Measurements from ENCODE around the gene ZMIZ1. TPM values are rescaled to one million over a fixed set of nuclear protein-coding genes. Genes with fewer than 3 reads are reported as not detected.

ZMIZ1 gene
- total RNA-seq, 1 experiment from 2014 or later: 42.3 TPM

DNA sequence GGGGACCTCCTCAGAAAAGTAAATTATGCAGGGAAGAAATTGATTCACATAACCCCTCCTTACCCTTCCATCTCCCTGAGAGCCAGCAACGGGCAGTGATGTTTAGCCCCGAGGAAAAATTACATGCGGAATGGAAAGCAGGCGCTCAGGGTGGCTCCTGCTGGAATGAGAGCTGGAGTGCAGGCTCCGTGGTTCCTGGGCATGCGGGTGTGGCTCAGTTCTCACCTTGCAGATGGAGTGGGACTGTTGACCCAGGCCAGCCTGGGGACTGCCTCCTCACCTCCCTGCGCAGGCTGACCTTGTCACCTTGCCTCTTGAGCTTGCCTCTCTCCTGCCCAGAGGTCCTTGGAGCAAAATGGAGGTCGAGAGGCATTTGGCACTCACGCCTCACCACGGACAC, 195.2 kb downstream of the ZMIZ1 start:
- Histone ChIP-seq H3K9me3 (no peaks in the 10 kb centered on the region), H3K36me3 (ENCODE audit: control insufficient read depth, insufficient read depth, low read length) (peaks cover 2% of the 10 kb centered on the region; the same call in 1 of the 2 replicates), H3K27me3 (replicated peaks; ENCODE audit: control insufficient read depth, insufficient read depth, low read length) (no peaks in the 10 kb centered on the region), H3K4me1 (peaks cover 21% of the 10 kb centered on the region), H3K4me3 (ENCODE audit: low read depth, low read length) (no peak overlapping the region)
- H3K9me3 Mint-ChIP-seq (ENCODE audit: unreplicated experiment): no peaks in the 10 kb centered on the region
- TF ChIP-seq, protein P1, sequence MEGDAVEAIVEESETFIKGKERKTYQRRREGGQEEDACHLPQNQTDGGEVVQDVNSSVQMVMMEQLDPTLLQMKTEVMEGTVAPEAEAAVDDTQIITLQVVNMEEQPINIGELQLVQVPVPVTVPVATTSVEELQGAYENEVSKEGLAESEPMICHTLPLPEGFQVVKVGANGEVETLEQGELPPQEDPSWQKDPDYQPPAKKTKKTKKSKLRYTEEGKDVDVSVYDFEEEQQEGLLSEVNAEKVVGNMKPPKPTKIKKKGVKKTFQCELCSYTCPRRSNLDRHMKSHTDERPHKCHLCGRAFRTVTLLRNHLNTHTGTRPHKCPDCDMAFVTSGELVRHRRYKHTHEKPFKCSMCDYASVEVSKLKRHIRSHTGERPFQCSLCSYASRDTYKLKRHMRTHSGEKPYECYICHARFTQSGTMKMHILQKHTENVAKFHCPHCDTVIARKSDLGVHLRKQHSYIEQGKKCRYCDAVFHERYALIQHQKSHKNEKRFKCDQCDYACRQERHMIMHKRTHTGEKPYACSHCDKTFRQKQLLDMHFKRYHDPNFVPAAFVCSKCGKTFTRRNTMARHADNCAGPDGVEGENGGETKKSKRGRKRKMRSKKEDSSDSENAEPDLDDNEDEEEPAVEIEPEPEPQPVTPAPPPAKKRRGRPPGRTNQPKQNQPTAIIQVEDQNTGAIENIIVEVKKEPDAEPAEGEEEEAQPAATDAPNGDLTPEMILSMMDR (IDR thresholded peaks at IDR 0.05; ENCODE audit: insufficient read depth in 1 of 2, low read depth in 1 of 2, low read length in 1 of 2, severe bottlenecking in 1 of 2, unreplicated experiment in 1 of 2): no peak
- no peak overlapping the region for H3K27ac Mint-ChIP-seq (ENCODE audit: unreplicated experiment)
- ChIA-PET POLR2A (no interaction called here), CTCF (no interaction called here)
- no peak overlapping the region for H3K4me3 Mint-ChIP-seq (ENCODE audit: unreplicated experiment)
- no peak for DNase-seq
- no peaks in the 10 kb centered on the region for H3K27me3 Mint-ChIP-seq (ENCODE audit: insufficient read depth, unreplicated experiment)
- intact Hi-C loops (cut with micrococcal nuclease; ENCODE audit: unreplicated experiment): no loop called here
- H3K4me1 Mint-ChIP-seq (ENCODE audit: low read depth, unreplicated experiment): peaks cover 8% of the 10 kb centered on the region
- H3K36me3 Mint-ChIP-seq (ENCODE audit: insufficient read depth, unreplicated experiment): peaks cover 27% of the 10 kb centered on the region
- no TSS peak for BruUV-seq (replicated peaks)

DNA sequence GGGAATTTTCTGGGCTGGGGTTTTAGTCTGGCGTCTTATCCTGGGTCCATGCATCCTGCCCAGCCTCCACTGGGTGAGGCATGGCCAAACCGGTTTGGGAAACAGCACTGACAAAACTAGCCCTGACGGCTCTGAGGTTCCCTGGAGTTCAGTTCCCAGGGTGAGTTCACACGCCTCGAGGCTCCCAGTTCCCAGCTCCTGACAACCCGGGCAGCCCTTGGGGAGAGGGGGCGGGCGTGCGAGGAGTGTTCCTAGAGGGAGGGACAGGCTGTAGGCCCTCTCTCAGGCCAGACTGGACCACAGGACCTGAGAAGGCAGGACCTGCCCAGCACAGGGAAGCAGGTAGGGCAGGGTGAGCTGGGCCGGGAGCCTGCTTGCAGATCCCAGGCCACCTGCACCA, 196.2 kb downstream of the ZMIZ1 start:
- DNase-seq: peak; percentile 26 to 64
- H3K4me3 ChIP-seq (ENCODE audit: low read depth, low read length): no peak overlapping the region
- no peaks in the 10 kb centered on the region for H3K27me3 Mint-ChIP-seq (ENCODE audit: insufficient read depth, unreplicated experiment)
- peaks cover 6% of the 10 kb centered on the region for H3K4me1 Mint-ChIP-seq (ENCODE audit: low read depth, unreplicated experiment)
- H3K36me3 ChIP-seq (ENCODE audit: control insufficient read depth, insufficient read depth, low read length): peaks cover 2% of the 10 kb centered on the region; the same call in 1 of the 2 replicates
- intact Hi-C loops (cut with micrococcal nuclease; ENCODE audit: unreplicated experiment): no loop called here
- H3K9me3 Mint-ChIP-seq (ENCODE audit: unreplicated experiment): no peaks in the 10 kb centered on the region
- peaks cover 28% of the 10 kb centered on the region for H3K36me3 Mint-ChIP-seq (ENCODE audit: insufficient read depth, unreplicated experiment)
- BruUV-seq (replicated peaks): no TSS peak
- no peak overlapping the region for H3K4me3 Mint-ChIP-seq (ENCODE audit: unreplicated experiment)
- ChIA-PET CTCF (no interaction called here), POLR2A (no interaction called here)
- H3K27ac Mint-ChIP-seq (ENCODE audit: unreplicated experiment): no peak overlapping the region
- TF ChIP-seq, protein P1 (IDR thresholded peaks at IDR 0.05; ENCODE audit: insufficient read depth in 1 of 2, low read depth in 1 of 2, low read length in 1 of 2, severe bottlenecking in 1 of 2, unreplicated experiment in 1 of 2): no peak
- H3K4me1 ChIP-seq: peaks cover 20% of the 10 kb centered on the region
- no peaks in the 10 kb centered on the region for H3K9me3 ChIP-seq
- no peaks in the 10 kb centered on the region for H3K27me3 ChIP-seq (replicated peaks; ENCODE audit: control insufficient read depth, insufficient read depth, low read length)

DNA sequence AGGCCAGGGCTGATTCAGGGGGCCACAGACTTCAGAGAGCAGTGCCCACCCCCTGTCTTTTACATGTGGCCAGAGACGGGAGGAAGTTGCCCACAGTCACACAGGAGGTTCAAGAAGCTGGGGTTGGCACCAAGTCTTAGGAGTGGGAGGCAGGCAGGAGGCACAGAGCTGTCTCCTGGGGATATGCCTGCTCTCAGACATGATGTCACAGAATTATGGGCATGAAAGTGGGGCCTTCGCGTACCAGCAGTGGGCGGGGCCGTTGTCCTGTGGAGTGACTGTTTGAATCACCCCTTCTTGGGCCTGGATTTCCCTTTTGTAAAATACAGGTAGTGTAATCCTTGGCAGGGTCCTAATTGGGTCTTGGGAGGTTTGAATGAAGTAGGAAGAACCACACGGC, 197.3 kb downstream of the ZMIZ1 start:
- peaks cover 26% of the 10 kb centered on the region for H3K36me3 Mint-ChIP-seq (ENCODE audit: insufficient read depth, unreplicated experiment)
- Histone ChIP-seq H3K36me3 (ENCODE audit: control insufficient read depth, insufficient read depth, low read length) (peaks cover 2% of the 10 kb centered on the region), H3K9me3 (no peaks in the 10 kb centered on the region), H3K4me3 (ENCODE audit: low read depth, low read length) (no peak overlapping the region), H3K4me1 (peaks cover 14% of the 10 kb centered on the region), H3K27me3 (replicated peaks; ENCODE audit: control insufficient read depth, insufficient read depth, low read length) (no peaks in the 10 kb centered on the region)
- DNase-seq: no peak
- H3K4me1 Mint-ChIP-seq (ENCODE audit: low read depth, unreplicated experiment): no peaks in the 10 kb centered on the region
- CTCF ChIA-PET: no interaction called here
- TF ChIP-seq, protein P1 (IDR thresholded peaks at IDR 0.05; ENCODE audit: insufficient read depth in 1 of 2, low read depth in 1 of 2, low read length in 1 of 2, severe bottlenecking in 1 of 2, unreplicated experiment in 1 of 2): no peak
- no peak overlapping the region for H3K27ac Mint-ChIP-seq (ENCODE audit: unreplicated experiment)
- intact Hi-C loops (cut with micrococcal nuclease; ENCODE audit: unreplicated experiment): no loop called here
- POLR2A ChIA-PET: no interaction called here
- no peaks in the 10 kb centered on the region for H3K27me3 Mint-ChIP-seq (ENCODE audit: insufficient read depth, unreplicated experiment)
- no peaks in the 10 kb centered on the region for H3K9me3 Mint-ChIP-seq (ENCODE audit: unreplicated experiment)
- BruUV-seq (replicated peaks): no TSS peak
- no peak overlapping the region for H3K4me3 Mint-ChIP-seq (ENCODE audit: unreplicated experiment)

Measured in Caco-2 (cell line).